NCI-H1417 treated with DMSO at 0.1 percent for 48 hours (cell line): Measurements from ENCODE around the gene TMX4.
"Not testable (repeated sequence)": the region's sequence is repeated elsewhere in the genome, so short reads cannot be mapped to it uniquely, and the experiment has no call there.

Experiments
- DNase-seq: peaks from one replicate; lab custom pipeline; 2025; lab: John Stamatoyannopoulos, UW

The TMX4 gene

GRCh38 chr20:8019246-8019997 is at the start of gene TMX4:
TSS of gene TMX4 (minus strand) at chr20:8019761. CDS start at chr20:8019613, 148 bp downstream.
- peak; percentile 98 for DNase-seq

- DNase-seq = no peak
Observed at GRCh38 chr20:8067082-8067481, 47.5 kb upstream of the TMX4 start.

- no peak for DNase-seq
Observed at GRCh38 chr20:8066662-8067061, 47.1 kb upstream of the TMX4 start.

- no peak for DNase-seq
Observed at GRCh38 chr20:8065691-8066090, 46.1 kb upstream of the TMX4 start.

- no peak for DNase-seq
Observed at GRCh38 chr20:8062756-8063155, 43.2 kb upstream of the TMX4 start.

GRCh38 chr20:8061861-8062518 is 42.4 kb upstream of the TMX4 start:
- DNase-seq = no peak

GRCh38 chr20:8060977-8061376 is 41.4 kb upstream of the TMX4 start:
- DNase-seq = no peak

GRCh38 chr20:8057871-8058270 is 38.3 kb upstream of the TMX4 start:
- no peak for DNase-seq

- DNase-seq = no peak
Observed at GRCh38 chr20:8055096-8055495, 35.5 kb upstream of the TMX4 start.

- DNase-seq = no peak
Observed at GRCh38 chr20:8050157-8050837, 30.7 kb upstream of the TMX4 start.

- DNase-seq = no peak
Observed at GRCh38 chr20:8049310-8049709, 29.7 kb upstream of the TMX4 start.

- no peak for DNase-seq
Observed at GRCh38 chr20:8045946-8046345, 26.4 kb upstream of the TMX4 start.

GRCh38 chr20:8043687-8044282 is 24.2 kb upstream of the TMX4 start:
- peak; percentile 35 for DNase-seq

GRCh38 chr20:8039042-8039441 is 19.5 kb upstream of the TMX4 start:
- DNase-seq = no peak

GRCh38 chr20:8036771-8037170 is 17.2 kb upstream of the TMX4 start:
- DNase-seq = no peak

- DNase-seq = no peak
Observed at GRCh38 chr20:8033151-8033841, 13.7 kb upstream of the TMX4 start.

- DNase-seq = no peak
Observed at GRCh38 chr20:8032499-8032898, 12.9 kb upstream of the TMX4 start.

GRCh38 chr20:8031539-8031938 is 12.0 kb upstream of the TMX4 start:
- DNase-seq = not testable (repeated sequence)

GRCh38 chr20:8021541-8022269 is 2.1 kb upstream of the TMX4 start:
- no peak for DNase-seq

GRCh38 chr20:8020314-8021079 is 936 bp upstream of the TMX4 start:
- DNase-seq = peak; percentile 36

GRCh38 chr20:8019998-8020247 is 362 bp upstream of the TMX4 start:
- DNase-seq = no peak
